K562 (cell line): Measurements from ENCODE around the gene OST4. TPM values are rescaled to one million over a fixed set of nuclear protein-coding genes. Genes with fewer than 3 reads are reported as not detected.

ENCODE experiments used
- CBX2 ChIP-seq: fragments of 200-600 bp; sonication (generic); IDR thresholded peaks from one replicate; pipeline ENCODE4 v1.6.1; 2012; ENCODE audit warnings: mild to moderate bottlenecking, low read length, inconsistent platforms; ENCODE audit not compliant: insufficient read depth, poor library complexity, severe bottlenecking
- COPS2 ChIP-seq: fragments of 450-650 bp; conservative IDR thresholded peaks from 2 replicates; pipeline ENCODE4 v1.6.1; 2016; ENCODE audit warnings: mild to moderate bottlenecking, moderate library complexity
- ETS2 ChIP-seq: IDR thresholded peaks from 2 replicates; pipeline ENCODE4 v1.6.1; 2016; ENCODE audit warnings: borderline replicate concordance, missing genetic modification characterization, mild to moderate bottlenecking, moderate library complexity, missing compliant biosample characterization; ENCODE audit not compliant: poor library complexity, severe bottlenecking
- KLF6 ChIP-seq: fragments of 250-450 bp; sonication (Bioruptor Pico); IDR thresholded peaks from 2 replicates; pipeline ENCODE4 v1.4.0; 2020; ENCODE audit warnings: mild to moderate bottlenecking, moderate library complexity, borderline replicate concordance
- MEF2D ChIP-seq: conservative IDR thresholded peaks from 2 replicates; pipeline ENCODE4 v1.6.1; 2016; ENCODE audit warnings: low read depth, missing genetic modification characterization, missing compliant biosample characterization
- RHOXF2B ChIP-seq: fragments of 250-450 bp; sonication (Bioruptor Pico); conservative IDR thresholded peaks from 2 replicates; pipeline ENCODE4 v1.5.1; 2021
- ZHX1 ChIP-seq: fragments of 150-350 bp; conservative IDR thresholded peaks from 2 replicates; pipeline ENCODE4 v1.6.1; 2014; ENCODE audit warnings: low read length
- ZNF407 ChIP-seq: fragments of 450-650 bp; IDR thresholded peaks from 2 replicates; pipeline ENCODE4 v1.6.1; 2016; ENCODE audit warnings: low read depth
- polyA plus RNA-seq, 8 experiments: library from polyadenylated mRNA; depleted of rRNA in 4 of 8; stranded (reverse) in 5 of 8; unstranded in 3 of 8; fragments of >200 nt; fragmentation: Nextera tagmentation in 2 of 8; fragmentation: Illumina TruSeq in 1 of 8; extraction: Ambion mirVana in 2 of 8; extraction: Trizol in 1 of 8; gene quantifications; 2 replicates each; pipeline versions ENCODE4 v1.2.1 to v1.2.3, GENCODE V29; 2011 to 2014; ENCODE audit warnings: inconsistent platforms in 1 of 8, missing spikeins in 1 of 8
- total RNA-seq, 7 experiments: library from RNA; depleted of rRNA in 6 of 7; stranded (reverse); fragments of >200 nt in 6 of 7; fragmentation: Illumina TruSeq in 2 of 7; extraction: Trizol in 2 of 7; gene quantifications; 2 replicates each; pipeline versions ENCODE4 v1.2.1 to v1.2.3, GENCODE V29; 2011 to 2021; ENCODE audit warnings: low replicate concordance in 1 of 7
- TF ChIP-seq, protein P1 (sequence below): IDR thresholded peaks from 2 replicates; pipeline ENCODE4 v1.6.1; 2011; ENCODE audit warnings: borderline replicate concordance, low read depth, mild to moderate bottlenecking, moderate library complexity, low read length; ENCODE audit not compliant: insufficient read depth, poor library complexity, severe bottlenecking
- TF ChIP-seq, protein P2 (sequence below): fragments of 250-450 bp; sonication (Bioruptor Pico); IDR thresholded peaks from 2 replicates; pipeline ENCODE4 v1.5.0; 2020; ENCODE audit warnings: mild to moderate bottlenecking

OST4 gene
- total and polyA plus RNA-seq, 9 of the 15 experiments (the other 6 are each of a cell fraction or from before 2014, with no cell fraction given), result 186 to 1,155 (median 355) TPM

GRCh38 chr2:27032495-27033252 is 38.8 kb downstream of the OST4 start, which contains the start of gene TMEM214 (continued):
- TF ChIP-seq COPS2 (no peak), RHOXF2B (no peak), ETS2 (tag) (no peak), MEF2D (tag) (0 out of 2 replicates have a peak, but pooled peaks have one; percentile 40), ZNF407 (no peak), KLF6 (CRISPR knock-in tag) (no peak), ZHX1 (no peak), CBX2 (no peak)
- TF ChIP-seq, protein P1, sequence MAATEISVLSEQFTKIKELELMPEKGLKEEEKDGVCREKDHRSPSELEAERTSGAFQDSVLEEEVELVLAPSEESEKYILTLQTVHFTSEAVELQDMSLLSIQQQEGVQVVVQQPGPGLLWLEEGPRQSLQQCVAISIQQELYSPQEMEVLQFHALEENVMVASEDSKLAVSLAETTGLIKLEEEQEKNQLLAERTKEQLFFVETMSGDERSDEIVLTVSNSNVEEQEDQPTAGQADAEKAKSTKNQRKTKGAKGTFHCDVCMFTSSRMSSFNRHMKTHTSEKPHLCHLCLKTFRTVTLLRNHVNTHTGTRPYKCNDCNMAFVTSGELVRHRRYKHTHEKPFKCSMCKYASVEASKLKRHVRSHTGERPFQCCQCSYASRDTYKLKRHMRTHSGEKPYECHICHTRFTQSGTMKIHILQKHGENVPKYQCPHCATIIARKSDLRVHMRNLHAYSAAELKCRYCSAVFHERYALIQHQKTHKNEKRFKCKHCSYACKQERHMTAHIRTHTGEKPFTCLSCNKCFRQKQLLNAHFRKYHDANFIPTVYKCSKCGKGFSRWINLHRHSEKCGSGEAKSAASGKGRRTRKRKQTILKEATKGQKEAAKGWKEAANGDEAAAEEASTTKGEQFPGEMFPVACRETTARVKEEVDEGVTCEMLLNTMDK, result peak; percentile 20
- TF ChIP-seq, protein P2, sequence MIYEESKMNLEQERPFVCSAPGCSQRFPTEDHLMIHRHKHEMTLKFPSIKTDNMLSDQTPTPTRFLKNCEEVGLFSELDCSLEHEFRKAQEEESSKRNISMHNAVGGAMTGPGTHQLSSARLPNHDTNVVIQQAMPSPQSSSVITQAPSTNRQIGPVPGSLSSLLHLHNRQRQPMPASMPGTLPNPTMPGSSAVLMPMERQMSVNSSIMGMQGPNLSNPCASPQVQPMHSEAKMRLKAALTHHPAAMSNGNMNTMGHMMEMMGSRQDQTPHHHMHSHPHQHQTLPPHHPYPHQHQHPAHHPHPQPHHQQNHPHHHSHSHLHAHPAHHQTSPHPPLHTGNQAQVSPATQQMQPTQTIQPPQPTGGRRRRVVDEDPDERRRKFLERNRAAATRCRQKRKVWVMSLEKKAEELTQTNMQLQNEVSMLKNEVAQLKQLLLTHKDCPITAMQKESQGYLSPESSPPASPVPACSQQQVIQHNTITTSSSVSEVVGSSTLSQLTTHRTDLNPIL (CRISPR knock-in tag), result no peak
